ENCODE data around the gene OPCML. TPM values are rescaled to one million over a fixed set of nuclear protein-coding genes. Genes with fewer than 3 reads are reported as not detected.

Gene OPCML
- total RNA-seq, 1 donor from 2014 or later: 4.1 TPM

GRCh38 chr11:133049244-133050019, 482.9 kb downstream of the OPCML start:
- Mint-ChIP-seq H3K27me3 (ENCODE audit: unreplicated experiment) (peaks cover 3% of the 10 kb centered on the region), H3K4me1 (ENCODE audit: unreplicated experiment) (no peaks in the 10 kb centered on the region), H3K9me3 (ENCODE audit: unreplicated experiment) (no peaks in the 10 kb centered on the region), H3K27ac (ENCODE audit: unreplicated experiment) (no peak overlapping the region), H3K36me3 (ENCODE audit: low read depth, unreplicated experiment) (no peaks in the 10 kb centered on the region), H3K4me3 (ENCODE audit: unreplicated experiment) (no peak overlapping the region)
- no peak for TF ChIP-seq CTCF (IDR thresholded peaks at IDR 0.05; ENCODE audit: unreplicated experiment)
- no peak for DNase-seq (ENCODE audit: low spot score)

GRCh38 chr11:133048270-133048669, 484.0 kb downstream of the OPCML start:
- Mint-ChIP-seq H3K4me3 (ENCODE audit: unreplicated experiment) (no peak overlapping the region), H3K9me3 (ENCODE audit: unreplicated experiment) (no peaks in the 10 kb centered on the region), H3K27ac (ENCODE audit: unreplicated experiment) (no peak overlapping the region), H3K4me1 (ENCODE audit: unreplicated experiment) (no peaks in the 10 kb centered on the region), H3K27me3 (ENCODE audit: unreplicated experiment) (peaks cover 3% of the 10 kb centered on the region), H3K36me3 (ENCODE audit: low read depth, unreplicated experiment) (no peaks in the 10 kb centered on the region)
- no peak for DNase-seq (ENCODE audit: low spot score)
- no peak for TF ChIP-seq CTCF (IDR thresholded peaks at IDR 0.05; ENCODE audit: unreplicated experiment)

- TF ChIP-seq CTCF (IDR thresholded peaks at IDR 0.05; ENCODE audit: unreplicated experiment): no peak
- H3K27me3 Mint-ChIP-seq (ENCODE audit: unreplicated experiment): peaks cover 3% of the 10 kb centered on the region
These were observed 484.6 kb downstream of the OPCML start for GRCh38 chr11:133047771-133048115.

GRCh38 chr11:133047036-133047770, 485.1 kb downstream of the OPCML start:
- Mint-ChIP-seq H3K4me1 (ENCODE audit: unreplicated experiment) (no peaks in the 10 kb centered on the region), H3K4me3 (ENCODE audit: unreplicated experiment) (no peak overlapping the region), H3K27ac (ENCODE audit: unreplicated experiment) (no peak overlapping the region), H3K9me3 (ENCODE audit: unreplicated experiment) (no peaks in the 10 kb centered on the region), H3K27me3 (ENCODE audit: unreplicated experiment) (peaks cover 3% of the 10 kb centered on the region), H3K36me3 (ENCODE audit: low read depth, unreplicated experiment) (no peaks in the 10 kb centered on the region)
- no peak for TF ChIP-seq CTCF (IDR thresholded peaks at IDR 0.05; ENCODE audit: unreplicated experiment)
- DNase-seq (ENCODE audit: low spot score): no peak

More at GRCh38 chr11:133047771-133048115, 484.6 kb downstream of the OPCML start:
- no peak overlapping the region for H3K27ac Mint-ChIP-seq (ENCODE audit: unreplicated experiment)
- H3K4me1 Mint-ChIP-seq (ENCODE audit: unreplicated experiment): no peaks in the 10 kb centered on the region
- H3K4me3 Mint-ChIP-seq (ENCODE audit: unreplicated experiment): no peak overlapping the region
- H3K36me3 Mint-ChIP-seq (ENCODE audit: low read depth, unreplicated experiment): no peaks in the 10 kb centered on the region
- DNase-seq (ENCODE audit: low spot score): no peak
- no peaks in the 10 kb centered on the region for H3K9me3 Mint-ChIP-seq (ENCODE audit: unreplicated experiment)

GRCh38 chr11:133046252-133046651, 486.0 kb downstream of the OPCML start:
- Mint-ChIP-seq H3K27me3 (ENCODE audit: unreplicated experiment) (peaks cover 3% of the 10 kb centered on the region), H3K36me3 (ENCODE audit: low read depth, unreplicated experiment) (no peaks in the 10 kb centered on the region), H3K4me1 (ENCODE audit: unreplicated experiment) (peaks cover 4% of the 10 kb centered on the region), H3K9me3 (ENCODE audit: unreplicated experiment) (no peaks in the 10 kb centered on the region), H3K27ac (ENCODE audit: unreplicated experiment) (no peak overlapping the region), H3K4me3 (ENCODE audit: unreplicated experiment) (no peak overlapping the region)
- DNase-seq (ENCODE audit: low spot score): no peak
- TF ChIP-seq CTCF (IDR thresholded peaks at IDR 0.05; ENCODE audit: unreplicated experiment): no peak
